Stimulated activated CD4-positive, alpha-beta T cell treated with anti-CD3 and anti-CD28 coated beads, Interleukin-12 subunit alpha, Interleukin-12 subunit beta, amount 100 ng/mL, for 48 hours (primary cell): ENCODE data around the gene CPNE8.

Source experiments
- DNase-seq, 3 donors: peaks; one replicate each; pipeline ENCODE4 v3.0.0-alpha.2; 2020; ENCODE audit warnings: low read depth in 2 of 3, low spot score in 1 of 3

CPNE8 gene

DNA sequence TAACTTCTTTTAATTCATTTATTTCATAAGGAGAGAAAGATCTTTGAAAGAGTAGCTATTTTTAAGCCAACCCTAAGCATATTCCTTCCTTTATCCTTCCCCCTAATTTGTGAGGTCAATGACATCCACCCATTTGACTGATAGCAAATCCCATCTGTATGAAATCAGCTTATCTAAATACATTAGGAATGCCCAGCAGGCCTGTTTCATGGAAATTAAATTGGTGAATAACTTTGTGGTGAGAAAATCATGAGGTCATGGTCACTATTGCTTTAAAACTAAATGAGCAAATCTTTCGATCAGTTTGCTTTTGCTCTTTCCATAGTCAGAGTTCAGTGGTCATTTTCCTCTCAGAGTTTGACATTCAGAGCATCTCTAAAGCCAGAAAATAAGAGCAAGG lies 256.6 kb downstream of the CPNE8 start:
- no peak for DNase-seq

DNA sequence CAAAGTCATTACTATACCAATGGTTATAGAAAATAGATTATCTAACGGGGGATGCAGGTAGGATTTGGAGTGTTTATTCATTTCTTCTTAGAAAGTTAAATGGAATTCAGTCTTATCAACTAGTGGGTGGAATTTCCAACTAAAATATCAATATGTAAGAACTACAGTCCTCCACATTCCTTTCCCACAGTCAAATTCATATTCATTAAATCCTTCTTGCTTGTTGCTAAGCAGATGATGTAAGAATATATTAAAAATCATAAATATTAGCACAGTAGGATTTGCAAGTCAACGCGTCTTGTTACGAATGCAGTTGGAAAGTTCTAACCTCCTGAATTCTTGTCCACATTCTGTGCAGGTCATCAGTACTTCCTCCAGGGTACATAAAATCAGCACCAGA lies 259.2 kb downstream of the CPNE8 start:
- DNase-seq, result no peak

DNA sequence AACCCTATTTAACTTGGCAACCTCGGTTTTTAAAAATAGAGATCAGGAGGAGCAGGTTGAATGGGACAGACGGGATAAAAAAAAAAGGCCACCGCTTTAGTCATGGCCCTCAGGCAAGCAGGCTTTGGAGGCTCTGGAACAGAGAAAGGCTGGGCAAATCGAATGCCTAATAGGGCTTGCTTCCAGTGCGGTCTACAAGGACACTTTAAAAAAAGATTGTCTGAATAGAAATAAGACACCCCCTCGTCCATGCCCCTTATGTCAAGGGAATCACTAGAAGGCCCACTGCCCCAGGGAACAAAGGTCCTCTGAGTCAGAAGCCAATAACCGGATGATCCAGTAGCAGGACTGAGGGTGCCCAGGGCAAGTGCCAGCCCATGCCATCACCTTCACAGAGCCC lies 265.8 kb downstream of the CPNE8 start:
- no peak for DNase-seq

- DNase-seq, result no peak
Measured at GRCh38 chr12:38638401-38638800, 267.0 kb downstream of the CPNE8 start.

DNA sequence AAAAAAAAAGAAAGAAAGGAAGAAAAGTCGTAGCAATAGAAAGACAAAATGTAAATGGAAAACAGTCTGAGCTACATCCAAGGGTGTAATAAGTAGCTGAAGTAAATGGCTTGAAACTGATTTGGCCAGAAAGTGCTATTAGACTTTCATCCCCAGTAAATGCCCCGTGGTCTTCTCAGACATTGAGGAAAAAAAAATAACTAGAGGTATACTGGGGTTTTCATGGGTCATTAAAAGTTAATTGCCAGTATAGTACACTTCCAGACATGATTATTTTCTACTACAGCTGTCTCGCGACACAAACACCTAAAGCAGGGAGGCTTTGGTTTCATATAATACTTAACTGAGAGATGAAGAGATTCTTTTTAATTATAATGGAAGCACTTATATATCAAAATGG lies 271.9 kb downstream of the CPNE8 start:
- no peak for DNase-seq

DNA sequence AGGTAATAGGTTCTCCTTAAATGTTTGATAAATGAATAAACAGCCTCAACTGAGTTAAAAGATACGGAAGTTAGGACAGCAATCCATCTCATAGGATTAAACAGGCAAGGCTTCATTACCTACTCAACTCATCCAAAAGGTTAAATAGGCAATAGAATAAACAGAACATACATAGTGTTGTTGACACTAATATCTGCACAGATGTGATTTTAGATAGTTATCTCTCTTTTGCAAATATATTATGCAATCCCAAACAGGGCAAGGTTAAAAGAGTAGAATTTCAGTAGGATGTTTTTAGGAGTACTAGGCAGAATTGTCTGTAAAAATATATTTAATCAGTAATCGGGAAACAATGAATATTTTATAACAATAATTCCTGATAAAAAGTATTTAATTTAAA lies 276.3 kb downstream of the CPNE8 start:
- DNase-seq, result no peak

DNA sequence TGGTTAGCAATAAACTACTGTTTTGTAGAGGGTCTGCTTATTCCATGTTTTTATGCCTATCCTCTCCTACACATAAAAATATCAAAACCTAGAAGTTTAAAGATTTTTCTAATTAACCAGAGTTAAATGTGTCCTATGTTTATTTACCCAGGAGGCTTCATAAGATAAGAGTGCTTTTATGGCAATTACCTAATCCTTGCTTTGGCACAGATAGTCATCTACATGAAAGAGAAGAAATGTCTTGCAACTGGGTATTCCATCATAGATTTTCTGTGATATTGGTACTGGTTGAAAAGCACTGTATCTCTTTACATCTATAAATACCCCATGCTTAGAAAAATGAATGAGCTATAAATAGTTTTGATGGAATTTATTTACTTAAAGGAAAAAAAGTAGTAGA lies 277.1 kb downstream of the CPNE8 start:
- no peak for DNase-seq

DNA sequence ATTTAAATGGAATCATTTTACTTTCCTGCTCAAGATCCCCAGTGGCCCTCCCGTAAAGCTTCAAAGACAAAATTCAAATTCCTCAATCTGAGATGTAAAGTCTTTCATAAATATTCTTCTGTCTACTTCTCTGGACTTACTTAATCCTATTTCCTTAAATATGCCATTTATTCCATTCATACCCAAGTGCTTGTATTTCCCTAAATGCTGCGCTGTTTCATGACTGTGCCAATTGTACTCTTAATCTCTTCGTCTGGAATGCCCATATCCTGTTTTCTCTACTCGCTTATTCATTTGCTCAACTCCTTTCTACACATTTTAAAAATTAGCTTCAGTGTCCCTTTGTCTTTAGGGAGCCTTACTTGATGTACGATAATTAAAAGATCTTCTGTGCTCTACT lies 280.1 kb downstream of the CPNE8 start:
- no peak for DNase-seq

GRCh38 chr12:38614171-38614570 lies 291.2 kb downstream of the CPNE8 start:
- no peak for DNase-seq

- DNase-seq, result no peak
Measured at GRCh38 chr12:38610808-38611350, 294.5 kb downstream of the CPNE8 start.

DNA sequence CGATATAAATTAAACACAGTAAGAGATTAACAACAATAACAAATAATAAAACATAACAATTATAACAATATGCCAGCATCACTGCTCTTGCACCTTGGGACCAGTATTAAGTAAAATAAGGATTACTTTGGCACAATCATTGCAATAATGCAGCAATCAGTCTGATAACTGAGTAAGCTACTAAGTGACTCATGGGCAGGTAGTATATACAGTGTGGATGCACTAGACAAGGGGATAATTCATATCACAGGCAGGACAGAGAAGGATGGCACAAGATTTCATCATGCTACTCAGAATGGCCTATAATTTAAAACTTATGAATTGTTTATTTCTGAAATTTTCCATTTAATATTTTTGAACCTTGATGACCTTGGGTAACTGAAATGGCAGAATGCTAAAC lies 298.1 kb downstream of the CPNE8 start:
- DNase-seq, result no peak
